Heart left ventricle (tissue), 13 donors: Measurements from ENCODE around the gene MEX3D.

Source experiments
- CTCF ChIP-seq, 12 donors: fragments of 200-600 bp; sonication (generic) in 4 of 12; IDR thresholded peaks; one replicate each; pipeline versions ENCODE4 v1.5.0 to v1.8.0; 2018 to 2022; ENCODE audit warnings: antibody characterized with exemption in 12 of 12, mild to moderate bottlenecking in 5 of 12
- POLR2A ChIP-seq, 2 donors: fragments of 450-650 bp; IDR thresholded peaks; one replicate each; pipeline ENCODE4 v1.6.1; 2017; ENCODE audit warnings: antibody characterized with exemption in 2 of 2, mild to moderate bottlenecking in 2 of 2, moderate library complexity in 2 of 2
- donor health status: ischemic (EF 13 %, LVEDD 7.1; RV severe dilation, severe dysfunction).
- donor health status: DM: no; HTN: yes; CAD: no.
- donor health status: DM: no; HTN: no; CAD: no.
- donor health status: ischemic (EF 25% LVEDD 6.9; RV normal size, moderate dysfunction).
- donor health status: ischemic (EF 25% LVEDD 5.7; RV mildly dilated, moderate dysfunction).
- donor health status: ischemic (EF 35%, LVEDD 5.7; RV mildly dilated, moderate dysfunction).
- donor health status: nonischemic (EF 11% LVEDD 7.7; RV severe dilation, severe dysfunction).
- donor health status: DM: yes; HTN: yes; CAD: no.
- donor health status: PGD.
- donor health status: ischemic (EF 29% LVEDD 5.4; RV normal size, mild dysfunction).
- donor health status: nonischemic (EF 23%, LVEDD 6.1; RV moderate dilation, normal function).

DNA sequence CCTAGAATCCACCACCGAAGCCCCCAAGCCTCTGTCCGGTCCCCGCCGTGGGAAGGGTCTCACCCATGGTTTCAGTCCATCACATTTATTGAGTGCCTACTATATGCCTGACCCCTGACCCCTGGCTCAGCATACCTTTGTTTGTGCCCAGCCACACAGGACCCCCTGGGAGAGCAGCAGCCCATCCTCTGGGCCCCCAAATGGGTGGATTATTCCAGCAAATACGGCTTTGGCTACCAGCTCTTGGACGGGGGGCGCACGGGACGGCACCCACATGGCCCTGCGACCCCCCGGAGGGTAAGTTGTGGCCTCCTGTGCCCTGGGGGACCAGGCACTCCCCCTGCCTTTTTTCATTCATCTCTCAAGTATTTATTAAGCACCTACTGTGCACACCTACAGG lies 36.5 kb downstream of the MEX3D start:
- no peak for TF ChIP-seq POLR2A (IDR thresholded peaks at IDR 0.05)
- TF ChIP-seq CTCF (IDR thresholded peaks at IDR 0.05) = no peak
